Measurements from ENCODE around the gene MRPL55. TPM values are rescaled to one million over a fixed set of nuclear protein-coding genes. Genes with fewer than 3 reads are reported as not detected.

The MRPL55 gene
- polyA plus RNA-seq, 1 donor (not counting 4 experiments of a cell fraction or from before 2014, with no cell fraction given), result 28.4 TPM

GRCh38 chr1:228060458-228061190 is 48.5 kb downstream of the MRPL55 start:
- Histone ChIP-seq H3K27me3 (ENCODE audit: control insufficient read depth, extremely low read depth, insufficient read depth, low read length) (peaks cover 51% of the 10 kb centered on the region), H3K79me2 (ENCODE audit: control insufficient read depth, insufficient read depth, low read length) (no peaks in the 10 kb centered on the region), H3K4me2 (ENCODE audit: control insufficient read depth, extremely low read depth, insufficient read depth, low read depth, low read length) (peak overlapping the region; percentile 82), H3K36me3 (ENCODE audit: control insufficient read depth in 2 of 2, extremely low read depth in 1 of 2, insufficient read depth in 2 of 2, low read length in 2 of 2) (no peaks in the 10 kb centered on the region), H2AFZ (ENCODE audit: control insufficient read depth, low read length) (peak overlapping the region; percentile 66), H3K9me3 (ENCODE audit: control insufficient read depth, low read depth, low read length) (no peaks in the 10 kb centered on the region), H3K9me1 (ENCODE audit: control insufficient read depth, extremely low read depth, insufficient read depth, low read length) (no peaks in the 10 kb centered on the region), H3K4me3 (ENCODE audit: control insufficient read depth in 2 of 3, extremely low read depth in 1 of 3, insufficient read depth in 2 of 3, low read depth in 1 of 3, low read length in 3 of 3) (peak overlapping the region; percentile 34 to 65 (median 59)), H3K27ac (ENCODE audit: control insufficient read depth, insufficient read depth, low read length) (peak overlapping the region; percentile 40), H4K20me1 (ENCODE audit: control insufficient read depth, extremely low read depth, insufficient read depth, low read length) (no peaks in the 10 kb centered on the region), H3K4me1 (ENCODE audit: control insufficient read depth, extremely low read depth, insufficient read depth, low read length) (peaks cover 3% of the 10 kb centered on the region), H3K9ac (ENCODE audit: control insufficient read depth, extremely low read depth, insufficient read depth, low read length) (peak overlapping the region; percentile 58)
- TF ChIP-seq CTCF (optimal IDR thresholded peaks at IDR 0.05 in 1 of 3, IDR thresholded peaks at IDR 0.05 in 1 of 3, conservative IDR thresholded peaks at IDR 0.05 in 1 of 3; ENCODE audit: extremely low read depth in 1 of 3, insufficient read depth in 2 of 3, low read length in 3 of 3) (peak in 1 of 3 experiments; percentile 57), EZH2 (IDR thresholded peaks at IDR 0.05; ENCODE audit: low read length) (no peak)
- FAIRE-seq (no peak), DNase-seq (ENCODE audit: low read depth, low spot score) (no peak)
- dilution Hi-C loops (cut with MboI; ENCODE audit: extremely low pct_ligation_motif_present, low sequenced_read_pairs), result no loop called here

GRCh38 chr1:228059634-228060457 is 49.3 kb downstream of the MRPL55 start:
- Histone ChIP-seq H3K27ac (ENCODE audit: control insufficient read depth, insufficient read depth, low read length) (peak overlapping the region; percentile 40), H2AFZ (ENCODE audit: control insufficient read depth, low read length) (peak overlapping the region; percentile 70), H3K9me3 (ENCODE audit: control insufficient read depth, low read depth, low read length) (no peaks in the 10 kb centered on the region), H3K4me3 (ENCODE audit: control insufficient read depth in 2 of 3, extremely low read depth in 1 of 3, insufficient read depth in 2 of 3, low read depth in 1 of 3, low read length in 3 of 3) (peak overlapping the region; percentile 34 to 65 (median 59)), H3K4me1 (ENCODE audit: control insufficient read depth, extremely low read depth, insufficient read depth, low read length) (peaks cover 3% of the 10 kb centered on the region), H3K36me3 (ENCODE audit: control insufficient read depth in 2 of 2, extremely low read depth in 1 of 2, insufficient read depth in 2 of 2, low read length in 2 of 2) (no peaks in the 10 kb centered on the region), H4K20me1 (ENCODE audit: control insufficient read depth, extremely low read depth, insufficient read depth, low read length) (no peaks in the 10 kb centered on the region), H3K4me2 (ENCODE audit: control insufficient read depth, extremely low read depth, insufficient read depth, low read depth, low read length) (peak overlapping the region; percentile 82), H3K9ac (ENCODE audit: control insufficient read depth, extremely low read depth, insufficient read depth, low read length) (peak overlapping the region; percentile 58), H3K79me2 (ENCODE audit: control insufficient read depth, insufficient read depth, low read length) (no peaks in the 10 kb centered on the region), H3K27me3 (ENCODE audit: control insufficient read depth, extremely low read depth, insufficient read depth, low read length) (peaks cover 47% of the 10 kb centered on the region), H3K9me1 (ENCODE audit: control insufficient read depth, extremely low read depth, insufficient read depth, low read length) (no peaks in the 10 kb centered on the region)
- dilution Hi-C loops (cut with MboI; ENCODE audit: extremely low pct_ligation_motif_present, low sequenced_read_pairs), result no loop called here
- TF ChIP-seq CTCF (optimal IDR thresholded peaks at IDR 0.05 in 1 of 3, IDR thresholded peaks at IDR 0.05 in 1 of 3, conservative IDR thresholded peaks at IDR 0.05 in 1 of 3; ENCODE audit: extremely low read depth in 1 of 3, insufficient read depth in 2 of 3, low read length in 3 of 3) (no peak), EZH2 (IDR thresholded peaks at IDR 0.05; ENCODE audit: low read length) (no peak)
- peak; percentile 76 for DNase-seq (ENCODE audit: low read depth, low spot score)
- peak; percentile 51 for FAIRE-seq

Data from keratinocyte (primary cell).